ENCODE results near the gene LURAP1L.

GRCh38 chr9:12753931-12754330 lies 20.9 kb upstream of the LURAP1L start:
- TF ChIP-seq, protein P1, sequence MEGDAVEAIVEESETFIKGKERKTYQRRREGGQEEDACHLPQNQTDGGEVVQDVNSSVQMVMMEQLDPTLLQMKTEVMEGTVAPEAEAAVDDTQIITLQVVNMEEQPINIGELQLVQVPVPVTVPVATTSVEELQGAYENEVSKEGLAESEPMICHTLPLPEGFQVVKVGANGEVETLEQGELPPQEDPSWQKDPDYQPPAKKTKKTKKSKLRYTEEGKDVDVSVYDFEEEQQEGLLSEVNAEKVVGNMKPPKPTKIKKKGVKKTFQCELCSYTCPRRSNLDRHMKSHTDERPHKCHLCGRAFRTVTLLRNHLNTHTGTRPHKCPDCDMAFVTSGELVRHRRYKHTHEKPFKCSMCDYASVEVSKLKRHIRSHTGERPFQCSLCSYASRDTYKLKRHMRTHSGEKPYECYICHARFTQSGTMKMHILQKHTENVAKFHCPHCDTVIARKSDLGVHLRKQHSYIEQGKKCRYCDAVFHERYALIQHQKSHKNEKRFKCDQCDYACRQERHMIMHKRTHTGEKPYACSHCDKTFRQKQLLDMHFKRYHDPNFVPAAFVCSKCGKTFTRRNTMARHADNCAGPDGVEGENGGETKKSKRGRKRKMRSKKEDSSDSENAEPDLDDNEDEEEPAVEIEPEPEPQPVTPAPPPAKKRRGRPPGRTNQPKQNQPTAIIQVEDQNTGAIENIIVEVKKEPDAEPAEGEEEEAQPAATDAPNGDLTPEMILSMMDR (IDR thresholded peaks at IDR 0.05; ENCODE audit: insufficient read depth, low read depth, low read length): no peak
- TF ChIP-seq EZH2 (IDR thresholded peaks at IDR 0.05; ENCODE audit: insufficient read depth, low read length): no peak
